Lung (tissue), 12 donors: ENCODE results near the gene SPOCK3. TPM values are rescaled to one million over a fixed set of nuclear protein-coding genes. Genes with fewer than 3 reads are reported as not detected.

Experiments
- ATAC-seq: fragments of 200-7000 bp; cut with Tn5 transposase; one replicate; pipeline ENCODE4 v1.9.1; 2020; ENCODE audit warnings: moderate number of reproducible peaks; ENCODE audit not compliant: insufficient read depth, low FRiP score
- DNase-seq, 3 donors: peaks; one replicate each; pipeline ENCODE4 v3.0.0-alpha.2; 2013 to 2017
- H3K27ac ChIP-seq, 2 donors: one replicate each; pipeline ENCODE4 v1.5.1; 2013; ENCODE audit warnings: mild to moderate bottlenecking in 2 of 2, moderate library complexity in 2 of 2, control low read depth in 1 of 2, inconsistent platforms in 1 of 2, low read depth in 1 of 2, low read length in 1 of 2
- H3K27me3 ChIP-seq, 3 donors: one replicate each; pipeline ENCODE4 v1.5.1; 2013; ENCODE audit warnings: low read length in 2 of 3; ENCODE audit not compliant: control insufficient read depth in 3 of 3, insufficient read depth in 3 of 3
- H3K36me3 ChIP-seq, 4 donors: one replicate each; pipeline ENCODE4 v1.5.1; 2013; ENCODE audit warnings: low read length in 4 of 4, mild to moderate bottlenecking in 1 of 4, moderate library complexity in 1 of 4; ENCODE audit not compliant: control insufficient read depth in 4 of 4, insufficient read depth in 4 of 4
- H3K4me1 ChIP-seq, 5 donors: one replicate each; pipeline ENCODE4 v1.5.1; 2013; ENCODE audit warnings: low read length in 5 of 5, mild to moderate bottlenecking in 2 of 5, moderate library complexity in 1 of 5; ENCODE audit not compliant: control insufficient read depth in 5 of 5, insufficient read depth in 5 of 5
- H3K4me3 ChIP-seq: one replicate; pipeline ENCODE4 v1.5.1; 2013; ENCODE audit warnings: mild to moderate bottlenecking, control low read depth, moderate library complexity
- H3K9ac ChIP-seq, 2 donors: one replicate each; pipeline ENCODE4 v1.5.1; 2013; ENCODE audit warnings: low read length in 2 of 2, control low read depth in 1 of 2; ENCODE audit not compliant: insufficient read depth in 1 of 2
- H3K9me3 ChIP-seq, 4 donors: one replicate each; pipeline ENCODE4 v1.5.1; 2013; ENCODE audit warnings: low read length in 3 of 4, mild to moderate bottlenecking in 1 of 4, moderate library complexity in 1 of 4; ENCODE audit not compliant: control insufficient read depth in 4 of 4, insufficient read depth in 3 of 4
- WGBS, 2 donors: extraction: QIAGEN DNeasy Blood & Tissue Kit; methylation state at CpG; one replicate each; pipeline ENCODE4 v1.1.7; 2013; 5-methylcytosine and 5-hydroxymethylcytosine counted together
- polyA plus RNA-seq, 2 donors: library from polyadenylated mRNA; stranded (reverse); fragments of 200-250 nt; gene quantifications; one replicate each; pipeline ENCODE4 v1.2.1, GENCODE V29; 2013
- total RNA-seq, 2 donors: library from RNA; depleted of rRNA in 1 of 2; stranded (reverse); fragments of >200 nt in 1 of 2; gene quantifications; one replicate each; pipeline ENCODE4 v1.2.1, GENCODE V29; 2014 to 2021
- TF ChIP-seq, protein P1 (sequence below): IDR thresholded peaks from 2 replicates; pipeline ENCODE4 v1.5.1; 2012; ENCODE audit warnings: mild to moderate bottlenecking; ENCODE audit errors: control extremely low read depth, extremely low read depth
- donor health status: control.
- donor health status: control.
- donor health status: Bipolar disorder and iron deficiency.
- donor health status: healthy.
- donor health status: DM: yes; HTN: yes; CAD: no.

SPOCK3 gene
- total and polyA plus RNA-seq, 4 donors, result 0.24 to 1.4 (median 0.60) TPM

GRCh38 chr4:166842795-166843261, 391.5 kb downstream of the SPOCK3 start:
- Histone ChIP-seq H3K36me3 (no peaks in the 10 kb centered on the region), H3K4me1 (no peaks in the 10 kb centered on the region), H3K27ac (no peak overlapping the region), H3K4me3 (no peak overlapping the region), H3K9ac (no peak overlapping the region), H3K9me3 (no peaks in the 10 kb centered on the region), H3K27me3 (no peaks in the 10 kb centered on the region)
- TF ChIP-seq, protein P1, sequence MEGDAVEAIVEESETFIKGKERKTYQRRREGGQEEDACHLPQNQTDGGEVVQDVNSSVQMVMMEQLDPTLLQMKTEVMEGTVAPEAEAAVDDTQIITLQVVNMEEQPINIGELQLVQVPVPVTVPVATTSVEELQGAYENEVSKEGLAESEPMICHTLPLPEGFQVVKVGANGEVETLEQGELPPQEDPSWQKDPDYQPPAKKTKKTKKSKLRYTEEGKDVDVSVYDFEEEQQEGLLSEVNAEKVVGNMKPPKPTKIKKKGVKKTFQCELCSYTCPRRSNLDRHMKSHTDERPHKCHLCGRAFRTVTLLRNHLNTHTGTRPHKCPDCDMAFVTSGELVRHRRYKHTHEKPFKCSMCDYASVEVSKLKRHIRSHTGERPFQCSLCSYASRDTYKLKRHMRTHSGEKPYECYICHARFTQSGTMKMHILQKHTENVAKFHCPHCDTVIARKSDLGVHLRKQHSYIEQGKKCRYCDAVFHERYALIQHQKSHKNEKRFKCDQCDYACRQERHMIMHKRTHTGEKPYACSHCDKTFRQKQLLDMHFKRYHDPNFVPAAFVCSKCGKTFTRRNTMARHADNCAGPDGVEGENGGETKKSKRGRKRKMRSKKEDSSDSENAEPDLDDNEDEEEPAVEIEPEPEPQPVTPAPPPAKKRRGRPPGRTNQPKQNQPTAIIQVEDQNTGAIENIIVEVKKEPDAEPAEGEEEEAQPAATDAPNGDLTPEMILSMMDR, result no peak
- DNase-seq (no peak), ATAC-seq (no peak)
- 96 to 97% methylated on average over 24 of the region's 24 CpGs for WGBS, 2 donors

DNA sequence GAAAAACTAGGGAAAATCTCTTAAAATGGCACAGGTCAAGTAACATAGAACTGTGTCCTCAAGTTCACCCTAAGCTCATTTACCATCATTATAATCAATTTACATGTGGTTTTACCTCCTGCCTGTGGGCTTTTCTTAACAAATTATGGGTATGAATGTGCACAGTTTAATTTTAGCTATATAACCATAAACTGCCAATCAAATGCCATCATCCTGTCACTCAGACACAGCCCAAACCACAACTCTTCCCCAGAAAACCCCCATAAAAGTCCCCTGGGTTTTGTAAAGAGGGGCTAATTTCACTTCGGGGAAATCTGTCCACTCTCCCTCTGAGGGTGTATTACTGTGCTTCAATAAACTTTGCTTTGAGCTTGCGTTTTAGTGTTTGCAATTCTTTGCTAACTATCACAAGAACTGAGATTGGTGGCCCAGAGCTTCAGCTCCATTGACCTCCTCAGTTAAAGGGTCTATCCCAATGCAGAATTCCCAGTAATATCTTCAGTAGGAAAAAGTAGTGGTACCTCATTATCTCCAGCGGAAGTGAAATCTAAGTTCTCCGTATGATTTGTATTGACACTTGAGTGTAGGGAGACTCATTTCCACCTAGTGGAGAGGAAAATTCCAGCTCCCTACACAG, 394.6 kb downstream of the SPOCK3 start:
- Histone ChIP-seq H3K4me3 (no peak overlapping the region), H3K9ac (no peak overlapping the region), H3K4me1 (no peaks in the 10 kb centered on the region), H3K27me3 (no peaks in the 10 kb centered on the region), H3K27ac (no peak overlapping the region), H3K36me3 (no peaks in the 10 kb centered on the region), H3K9me3 (no peaks in the 10 kb centered on the region)
- DNase-seq, result no peak
- WGBS, 2 donors, result 88 to 91% methylated on average over 4 of the region's 4 CpGs
- TF ChIP-seq, protein P1, result no peak
- ATAC-seq, result no peak

DNA sequence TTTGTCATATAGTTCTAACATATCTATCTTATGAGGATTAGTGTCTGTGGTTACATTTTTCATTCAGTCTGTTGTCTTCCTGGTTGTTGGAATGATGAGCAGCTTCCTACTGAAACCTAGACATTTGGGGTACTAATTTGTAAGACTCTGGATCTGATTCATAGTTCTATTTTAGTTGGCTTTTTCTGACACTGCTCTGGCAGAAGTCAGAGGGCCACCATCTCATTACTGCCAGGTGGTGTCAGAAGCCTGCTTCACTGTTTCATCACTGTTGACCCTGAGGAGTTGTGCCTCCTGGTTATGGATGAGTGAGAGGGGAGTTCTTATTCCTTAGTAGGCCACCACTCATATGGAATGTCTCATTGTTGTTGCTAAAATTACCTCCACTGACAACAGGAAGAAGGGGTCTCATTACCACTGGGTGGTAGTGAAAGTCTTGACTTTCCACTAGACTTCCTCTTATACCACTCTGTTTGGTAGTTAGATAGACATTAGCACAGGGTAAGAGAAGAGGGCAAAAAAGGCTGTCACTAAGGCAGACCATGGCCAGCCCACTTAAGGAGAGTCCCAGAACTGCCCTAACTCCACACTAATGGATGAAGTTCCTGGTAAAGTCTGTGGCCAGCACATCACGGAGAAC, 395.2 kb downstream of the SPOCK3 start:
- TF ChIP-seq, protein P1, result no peak
- WGBS, 2 donors, result 88 to 92% methylated on average over 1 of the region's 1 CpG

More for the DNA sequence above, 395.2 kb downstream of the SPOCK3 start:
- no peaks in the 10 kb centered on the region for H3K36me3 ChIP-seq
- DNase-seq, result no peak
- H3K4me1 ChIP-seq, result no peaks in the 10 kb centered on the region
- H3K9me3 ChIP-seq, result no peaks in the 10 kb centered on the region
- no peak for ATAC-seq
- no peak overlapping the region for H3K4me3 ChIP-seq
- H3K27me3 ChIP-seq, result no peaks in the 10 kb centered on the region
- no peak overlapping the region for H3K9ac ChIP-seq
- no peak overlapping the region for H3K27ac ChIP-seq
